NB4 (cell line): Measurements from ENCODE around the gene HIPK1.

Source experiments
- MYC ChIP-seq: IDR thresholded peaks from 2 replicates; pipeline ENCODE4 v1.6.1; 2011; ENCODE audit warnings: low read depth, low read length
- POLR2A ChIP-seq: IDR thresholded peaks from 2 replicates; pipeline ENCODE4 v1.6.1; 2011; ENCODE audit warnings: mild to moderate bottlenecking; ENCODE audit not compliant: insufficient read length; ENCODE audit errors: extremely low read depth
- TF ChIP-seq, protein P1 (sequence below): IDR thresholded peaks from one replicate; pipeline ENCODE4 v1.5.1; 2012; ENCODE audit warnings: low read depth, low read length

DNA sequence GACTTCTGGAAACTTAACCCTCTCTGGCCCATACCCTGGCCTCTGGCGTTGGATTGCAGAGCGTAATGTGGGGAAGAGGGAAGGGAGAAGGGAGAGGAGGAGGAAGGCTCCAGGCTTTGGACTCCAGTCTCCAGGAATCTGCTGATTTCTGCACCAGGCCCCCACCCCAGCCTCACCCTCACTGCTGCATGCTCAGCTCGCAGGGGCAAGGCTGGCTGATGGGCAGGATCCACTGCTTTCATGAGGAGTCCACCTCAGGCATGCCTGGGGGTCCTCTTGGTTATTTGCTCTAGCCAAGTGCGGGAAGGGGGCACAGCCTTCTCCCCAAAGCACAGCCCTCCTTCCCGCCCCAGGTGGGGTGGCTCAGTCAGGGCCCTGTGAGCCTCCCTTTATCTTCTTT, 53.8 kb downstream of the HIPK1 start:
- TF ChIP-seq, protein P1, sequence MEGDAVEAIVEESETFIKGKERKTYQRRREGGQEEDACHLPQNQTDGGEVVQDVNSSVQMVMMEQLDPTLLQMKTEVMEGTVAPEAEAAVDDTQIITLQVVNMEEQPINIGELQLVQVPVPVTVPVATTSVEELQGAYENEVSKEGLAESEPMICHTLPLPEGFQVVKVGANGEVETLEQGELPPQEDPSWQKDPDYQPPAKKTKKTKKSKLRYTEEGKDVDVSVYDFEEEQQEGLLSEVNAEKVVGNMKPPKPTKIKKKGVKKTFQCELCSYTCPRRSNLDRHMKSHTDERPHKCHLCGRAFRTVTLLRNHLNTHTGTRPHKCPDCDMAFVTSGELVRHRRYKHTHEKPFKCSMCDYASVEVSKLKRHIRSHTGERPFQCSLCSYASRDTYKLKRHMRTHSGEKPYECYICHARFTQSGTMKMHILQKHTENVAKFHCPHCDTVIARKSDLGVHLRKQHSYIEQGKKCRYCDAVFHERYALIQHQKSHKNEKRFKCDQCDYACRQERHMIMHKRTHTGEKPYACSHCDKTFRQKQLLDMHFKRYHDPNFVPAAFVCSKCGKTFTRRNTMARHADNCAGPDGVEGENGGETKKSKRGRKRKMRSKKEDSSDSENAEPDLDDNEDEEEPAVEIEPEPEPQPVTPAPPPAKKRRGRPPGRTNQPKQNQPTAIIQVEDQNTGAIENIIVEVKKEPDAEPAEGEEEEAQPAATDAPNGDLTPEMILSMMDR, result no peak
- TF ChIP-seq POLR2A (no peak), MYC (no peak)
